Neural crest cell (in vitro differentiated cells): ENCODE data around the gene RTL10. TPM values are rescaled to one million over a fixed set of nuclear protein-coding genes. Genes with fewer than 3 reads are reported as not detected.

ENCODE experiments used
- DNase-seq: peaks from one replicate; pipeline ENCODE4 v3.0.0; 2021; ENCODE audit warnings: low read depth, mixed read lengths, low spot score
- H3K27ac Mint-ChIP-seq: one replicate; pipeline ENCODE4 v1.8.0; 2021; ENCODE audit warnings: mild to moderate bottlenecking, mixed read lengths; ENCODE audit not compliant: unreplicated experiment
- H3K27me3 Mint-ChIP-seq: 2 replicates; pipeline ENCODE4 v1.8.0; 2021; ENCODE audit warnings: low read depth, mild to moderate bottlenecking, mixed read lengths
- H3K36me3 Mint-ChIP-seq: 2 replicates; pipeline ENCODE4 v1.8.0; 2021; ENCODE audit warnings: low read depth, mild to moderate bottlenecking, mixed read lengths
- H3K4me1 Mint-ChIP-seq: 2 replicates; pipeline ENCODE4 v1.8.0; 2021; ENCODE audit warnings: mixed read lengths
- H3K4me3 Mint-ChIP-seq: one replicate; pipeline ENCODE4 v1.8.0; 2021; ENCODE audit warnings: mild to moderate bottlenecking, mixed read lengths
- H3K9me3 Mint-ChIP-seq: 2 replicates; pipeline ENCODE4 v1.8.0; 2021; ENCODE audit warnings: mixed read lengths
- CTCF ChIP-seq: fragments of 200-600 bp; sonication (generic); conservative IDR thresholded peaks from 2 replicates; pipeline ENCODE4 v1.5.0; 2021; ENCODE audit warnings: antibody characterized with exemption, mild to moderate bottlenecking
- total RNA-seq: library from RNA; stranded (reverse); gene quantifications from 2 replicates; pipeline ENCODE4 v1.2.1, GENCODE V29; 2021

The RTL10 gene
- total RNA-seq, 1 donor from 2014 or later, result 28.1 TPM

- Mint-ChIP-seq H3K9me3 (no peaks in the 10 kb centered on the region), H3K36me3 (no peaks in the 10 kb centered on the region), H3K27me3 (no peaks in the 10 kb centered on the region), H3K27ac (no peak overlapping the region), H3K4me3 (no peak overlapping the region), H3K4me1 (peaks cover 4% of the 10 kb centered on the region)
- DNase-seq, result no peak
- TF ChIP-seq CTCF, result no peak
These were observed 47.3 kb downstream of the RTL10 start for GRCh38 chr22:19807161-19807913.

GRCh38 chr22:19806213-19807160, 48.2 kb downstream of the RTL10 start:
- no peak overlapping the region for H3K27ac Mint-ChIP-seq
- H3K27me3 Mint-ChIP-seq, result no peaks in the 10 kb centered on the region
- H3K4me3 Mint-ChIP-seq, result no peak overlapping the region
- DNase-seq, result no peak
- no peak for TF ChIP-seq CTCF
- H3K9me3 Mint-ChIP-seq, result no peaks in the 10 kb centered on the region
- no peaks in the 10 kb centered on the region for H3K36me3 Mint-ChIP-seq
- peaks cover 4% of the 10 kb centered on the region for H3K4me1 Mint-ChIP-seq

GRCh38 chr22:19805821-19806212, 48.9 kb downstream of the RTL10 start:
- H3K4me3 Mint-ChIP-seq, result no peak overlapping the region
- TF ChIP-seq CTCF, result no peak
- peaks cover 4% of the 10 kb centered on the region for H3K4me1 Mint-ChIP-seq
- no peak overlapping the region for H3K27ac Mint-ChIP-seq
- no peak for DNase-seq
- no peaks in the 10 kb centered on the region for H3K9me3 Mint-ChIP-seq
- no peaks in the 10 kb centered on the region for H3K36me3 Mint-ChIP-seq
- H3K27me3 Mint-ChIP-seq, result no peaks in the 10 kb centered on the region

Other genes starting within 250 kb of the RTL10 start
- gene SEPTIN5, start 140.4 kb downstream of the RTL10 start, total RNA-seq, result 30.2 and 31.9 TPM in 2 replicates
- gene GP1BB, start 131.3 kb downstream of the RTL10 start, total RNA-seq, result 4.6 and 4.8 TPM in 2 replicates
- gene TBX1, start 94.1 kb downstream of the RTL10 start, total RNA-seq, result not detected in 2 replicates
- gene GNB1L, start within 50 bp of the RTL10 start, total RNA-seq, result 12.1 and 13.8 TPM in 2 replicates
- 70.9 and 86.4 TPM in 2 replicates for gene COMT, start 86.9 kb upstream of the RTL10 start, total RNA-seq
- gene TXNRD2, start 86.9 kb upstream of the RTL10 start, total RNA-seq, result 21.7 and 22.2 TPM in 2 replicates
- 93.5 and 105 TPM in 2 replicates for gene ARVCF, start 161.9 kb upstream of the RTL10 start, total RNA-seq
- gene TANGO2, start 166.2 kb upstream of the RTL10 start, total RNA-seq, result 12.8 and 13.4 TPM in 2 replicates
- gene DGCR8, start 225.4 kb upstream of the RTL10 start, total RNA-seq, result 86.3 and 86.5 TPM in 2 replicates